PC-9 (cell line): ENCODE results near the gene FNIP2.

Experiments
- EZH2 ChIP-seq: fragments of 200-600 bp; sonication (generic); IDR thresholded peaks from 2 replicates; pipeline ENCODE4 v1.8.0; 2017; ENCODE audit warnings: antibody characterized with exemption, low read depth
- TF ChIP-seq, protein P1 (sequence below): fragments of 200-600 bp; sonication (generic); conservative IDR thresholded peaks from 2 replicates; pipeline ENCODE4 v1.6.1; 2017; ENCODE audit warnings: mixed run types, antibody characterized with exemption, mild to moderate bottlenecking, moderate library complexity

- TF ChIP-seq, protein P1, sequence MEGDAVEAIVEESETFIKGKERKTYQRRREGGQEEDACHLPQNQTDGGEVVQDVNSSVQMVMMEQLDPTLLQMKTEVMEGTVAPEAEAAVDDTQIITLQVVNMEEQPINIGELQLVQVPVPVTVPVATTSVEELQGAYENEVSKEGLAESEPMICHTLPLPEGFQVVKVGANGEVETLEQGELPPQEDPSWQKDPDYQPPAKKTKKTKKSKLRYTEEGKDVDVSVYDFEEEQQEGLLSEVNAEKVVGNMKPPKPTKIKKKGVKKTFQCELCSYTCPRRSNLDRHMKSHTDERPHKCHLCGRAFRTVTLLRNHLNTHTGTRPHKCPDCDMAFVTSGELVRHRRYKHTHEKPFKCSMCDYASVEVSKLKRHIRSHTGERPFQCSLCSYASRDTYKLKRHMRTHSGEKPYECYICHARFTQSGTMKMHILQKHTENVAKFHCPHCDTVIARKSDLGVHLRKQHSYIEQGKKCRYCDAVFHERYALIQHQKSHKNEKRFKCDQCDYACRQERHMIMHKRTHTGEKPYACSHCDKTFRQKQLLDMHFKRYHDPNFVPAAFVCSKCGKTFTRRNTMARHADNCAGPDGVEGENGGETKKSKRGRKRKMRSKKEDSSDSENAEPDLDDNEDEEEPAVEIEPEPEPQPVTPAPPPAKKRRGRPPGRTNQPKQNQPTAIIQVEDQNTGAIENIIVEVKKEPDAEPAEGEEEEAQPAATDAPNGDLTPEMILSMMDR, result no peak
- no peak for TF ChIP-seq EZH2
These were observed 108.2 kb downstream of the FNIP2 start for GRCh38 chr4:158877069-158877468.
